ENCODE data around the gene YTHDC2.

DNA sequence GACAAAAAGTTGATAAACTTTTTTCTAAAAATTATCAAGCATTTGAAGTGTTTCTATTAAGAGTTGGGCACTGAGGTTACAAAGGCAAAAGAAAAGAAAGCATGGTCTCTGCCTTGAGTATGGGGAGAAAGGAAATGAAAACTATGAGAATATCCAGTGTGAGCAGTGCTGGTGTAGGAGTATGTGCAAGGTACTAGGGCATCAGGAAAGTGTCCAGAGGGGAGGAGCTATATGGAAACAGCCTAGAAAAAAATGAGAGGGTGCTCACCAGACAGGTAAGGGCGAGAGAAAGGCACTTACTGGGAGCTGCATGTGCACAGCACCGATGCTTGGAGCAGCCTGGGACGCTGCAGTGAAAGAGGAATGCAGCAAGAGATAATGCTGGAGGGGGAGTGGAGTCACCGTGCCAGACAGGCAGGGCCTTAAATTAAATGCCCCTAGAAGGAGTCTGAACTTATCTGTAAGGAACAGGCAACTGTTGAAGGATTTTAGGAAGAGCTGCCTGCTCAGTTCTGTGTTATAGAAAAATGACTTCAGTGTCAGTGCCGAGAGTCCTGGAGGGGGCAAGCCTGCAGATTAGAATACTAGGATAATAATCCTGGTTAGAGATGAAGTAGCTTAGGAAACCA is 39.3 kb upstream of the YTHDC2 start:
- TF ChIP-seq, protein P1, sequence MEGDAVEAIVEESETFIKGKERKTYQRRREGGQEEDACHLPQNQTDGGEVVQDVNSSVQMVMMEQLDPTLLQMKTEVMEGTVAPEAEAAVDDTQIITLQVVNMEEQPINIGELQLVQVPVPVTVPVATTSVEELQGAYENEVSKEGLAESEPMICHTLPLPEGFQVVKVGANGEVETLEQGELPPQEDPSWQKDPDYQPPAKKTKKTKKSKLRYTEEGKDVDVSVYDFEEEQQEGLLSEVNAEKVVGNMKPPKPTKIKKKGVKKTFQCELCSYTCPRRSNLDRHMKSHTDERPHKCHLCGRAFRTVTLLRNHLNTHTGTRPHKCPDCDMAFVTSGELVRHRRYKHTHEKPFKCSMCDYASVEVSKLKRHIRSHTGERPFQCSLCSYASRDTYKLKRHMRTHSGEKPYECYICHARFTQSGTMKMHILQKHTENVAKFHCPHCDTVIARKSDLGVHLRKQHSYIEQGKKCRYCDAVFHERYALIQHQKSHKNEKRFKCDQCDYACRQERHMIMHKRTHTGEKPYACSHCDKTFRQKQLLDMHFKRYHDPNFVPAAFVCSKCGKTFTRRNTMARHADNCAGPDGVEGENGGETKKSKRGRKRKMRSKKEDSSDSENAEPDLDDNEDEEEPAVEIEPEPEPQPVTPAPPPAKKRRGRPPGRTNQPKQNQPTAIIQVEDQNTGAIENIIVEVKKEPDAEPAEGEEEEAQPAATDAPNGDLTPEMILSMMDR (IDR thresholded peaks at IDR 0.05; ENCODE audit: low read depth, low read length): no peak
- TF ChIP-seq EZH2phosphoT487 (IDR thresholded peaks at IDR 0.05; ENCODE audit: low read depth): no peak
